Left lung (tissue), 10 donors: Measurements from ENCODE around the gene ZFP62. TPM values are rescaled to one million over a fixed set of nuclear protein-coding genes. Genes with fewer than 3 reads are reported as not detected.
"Not testable (repeated sequence)": the region's sequence is repeated elsewhere in the genome, so short reads cannot be mapped to it uniquely, and the experiment has no call there.

ENCODE experiments used
- ATAC-seq: fragments of 200-7000 bp; cut with Tn5 transposase; one replicate; pipeline ENCODE4 v1.9.1; 2020; ENCODE audit warnings: moderate library complexity
- DNase-seq, 4 donors: peaks; one replicate each; pipeline ENCODE4 v3.0.0-alpha.2; 2013 to 2020
- H3K27ac ChIP-seq, 2 donors: fragments of 200-600 bp; sonication (generic) in 1 of 2; one replicate each; pipeline versions ENCODE4 v1.5.0 to v1.8.0; 2020 to 2021
- H3K27me3 ChIP-seq, 2 donors: fragments of 200-600 bp; sonication (generic) in 1 of 2; one replicate each; pipeline versions ENCODE4 v1.5.0 to v1.8.0; 2020 to 2021
- H3K36me3 ChIP-seq, 2 donors: fragments of 200-600 bp; sonication (generic) in 1 of 2; one replicate each; pipeline versions ENCODE4 v1.5.0 to v1.8.0; 2020 to 2021
- H3K4me1 ChIP-seq, 2 donors: fragments of 200-600 bp; one replicate each; pipeline ENCODE4 v1.8.0; 2021
- H3K4me3 ChIP-seq, 2 donors: fragments of 200-600 bp; sonication (generic) in 1 of 2; one replicate each; pipeline versions ENCODE4 v1.5.0 to v1.8.0; 2020 to 2021; ENCODE audit warnings: mild to moderate bottlenecking in 1 of 2
- H3K9me3 ChIP-seq, 2 donors: fragments of 200-600 bp; sonication (generic) in 1 of 2; one replicate each; pipeline versions ENCODE4 v1.5.0 to v1.8.0; 2020 to 2021
- CTCF ChIP-seq, 2 donors: fragments of 200-600 bp; sonication (generic) in 1 of 2; IDR thresholded peaks; one replicate each; pipeline versions ENCODE4 v1.5.0 to v1.8.0; 2021; ENCODE audit warnings: antibody characterized with exemption in 2 of 2
- intact Hi-C, 2 donors: fragments of 100-400 bp; cut with DNase I; formaldehyde crosslinking; loops; one replicate each; pipeline versions ENCODE4 v1.11.2 to v1.14.2; 2022
- polyA plus RNA-seq, 6 donors: library from polyadenylated mRNA; unstranded; fragments of 120-200 nt; gene quantifications; one replicate each; pipeline ENCODE4 v1.2.1, GENCODE V29; 2013; ENCODE audit not compliant: insufficient read length in 6 of 6
- total RNA-seq, 2 donors: library from RNA; stranded (reverse); fragmentation: NEBNext Ultra II Directional; extraction: Animal tissue kit (Norgen Biotek cat#: 25700); gene quantifications; one replicate each; pipeline ENCODE4 v1.2.1, GENCODE V29; 2021
- donor health status: DM: no; HTN: yes; CAD: no.
- donor health status: DM: no; HTN: no; CAD: no.

ZFP62 gene
- total and polyA plus RNA-seq, 8 donors: 21.4 to 66.1 (median 58.1) TPM

DNA sequence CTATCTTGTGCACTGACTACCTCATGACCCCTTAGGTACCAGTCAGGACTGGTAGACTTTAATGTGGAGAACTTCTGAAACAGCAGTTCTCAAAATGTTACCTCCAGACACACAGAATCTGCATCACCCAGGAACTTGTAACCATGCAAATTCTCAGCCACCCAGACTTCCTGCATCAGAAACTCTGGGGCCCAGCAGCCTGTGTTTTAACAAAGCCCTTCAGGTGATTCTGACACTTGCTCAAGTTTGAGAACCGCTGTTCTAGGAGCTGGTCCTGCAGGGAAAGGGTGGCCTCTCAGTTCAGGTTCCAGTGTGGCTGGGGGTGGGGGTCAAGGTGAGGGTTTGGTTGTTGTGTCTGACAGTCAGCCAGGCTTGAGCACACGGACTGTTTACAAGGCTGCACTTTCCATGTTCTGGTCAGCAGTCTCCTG, 28.4 kb downstream of the ZFP62 start:
- H3K4me1 ChIP-seq: peaks cover 12 to 43% of the 10 kb centered on the region in 2 donors
- no peaks in the 10 kb centered on the region for H3K27me3 ChIP-seq
- H3K9me3 ChIP-seq: no peaks in the 10 kb centered on the region
- ATAC-seq (no peak), DNase-seq (no peak)
- H3K36me3 ChIP-seq: peaks cover 0 to 39% of the 10 kb centered on the region in 2 donors
- intact Hi-C loops: no loop called here
- peak overlapping the region; percentile 61 to 93 for H3K4me3 ChIP-seq
- TF ChIP-seq CTCF (IDR thresholded peaks at IDR 0.05): no peak
- H3K27ac ChIP-seq: no peak overlapping the region

- Histone ChIP-seq H3K36me3 (peaks cover 0 to 29% of the 10 kb centered on the region in 2 donors), H3K4me1 (peaks cover 19 to 52% of the 10 kb centered on the region in 2 donors), H3K9me3 (no peaks in the 10 kb centered on the region), H3K4me3 (peak overlapping the region; percentile 61 to 93), H3K27me3 (no peaks in the 10 kb centered on the region), H3K27ac (peak overlapping the region; percentile 97 to 99)
- TF ChIP-seq CTCF (IDR thresholded peaks at IDR 0.05): peak in 1 of 2 donors; percentile 23
- ATAC-seq: peak; percentile 97
- intact Hi-C loops: no loop called here
- peak; percentile 79 to 99 (median 86) for DNase-seq
Observed at GRCh38 chr5:180831139-180832093, 29.7 kb downstream of the ZFP62 start.

GRCh38 chr5:180830253-180831138, 30.6 kb downstream of the ZFP62 start:
- peak in 3 of 4 donors; percentile 28 to 91 (median 86) for DNase-seq
- peak overlapping the region; percentile 97 to 99 for H3K27ac ChIP-seq
- TF ChIP-seq CTCF (IDR thresholded peaks at IDR 0.05): no peak
- H3K36me3 ChIP-seq: peaks cover 0 to 22% of the 10 kb centered on the region in 2 donors
- peak overlapping the region; percentile 61 to 93 for H3K4me3 ChIP-seq
- peaks cover 19 to 61% of the 10 kb centered on the region in 2 donors for H3K4me1 ChIP-seq
- no peaks in the 10 kb centered on the region for H3K27me3 ChIP-seq
- ATAC-seq: peak; percentile 79
- H3K9me3 ChIP-seq: no peaks in the 10 kb centered on the region
- intact Hi-C loops: no loop called here

- H3K27ac ChIP-seq: peak overlapping the region; percentile 97 to 99
- no peaks in the 10 kb centered on the region for H3K27me3 ChIP-seq
- no peak for ATAC-seq
- H3K4me1 ChIP-seq: peaks cover 19 to 69% of the 10 kb centered on the region in 2 donors
- TF ChIP-seq CTCF (IDR thresholded peaks at IDR 0.05): no peak
- DNase-seq: no peak
- H3K9me3 ChIP-seq: no peaks in the 10 kb centered on the region
- intact Hi-C loops: no loop called here
- peak overlapping the region; percentile 61 to 93 for H3K4me3 ChIP-seq
- peaks cover 0 to 16% of the 10 kb centered on the region in 2 donors for H3K36me3 ChIP-seq
Observed at GRCh38 chr5:180829726-180830125, 31.4 kb downstream of the ZFP62 start.

- H3K27ac ChIP-seq: peak overlapping the region; percentile 97 to 99
- DNase-seq, ATAC-seq, H3K27me3 ChIP-seq, H3K36me3 ChIP-seq, H3K9me3 ChIP-seq, intact Hi-C loops: not testable (repeated sequence)
- H3K4me1 ChIP-seq: peaks cover 19 to 68% of the 10 kb centered on the region in 2 donors
- peak overlapping the region in 1 of 2 donors; percentile 93 for H3K4me3 ChIP-seq
Observed at GRCh38 chr5:180828756-180829531, 32.1 kb downstream of the ZFP62 start.

- H3K4me3 ChIP-seq, intact Hi-C loops, ATAC-seq, DNase-seq, H3K27me3 ChIP-seq, H3K36me3 ChIP-seq, H3K9me3 ChIP-seq: not testable (repeated sequence)
- peak overlapping the region in 1 of 2 donors; percentile 53 for H3K27ac ChIP-seq
- H3K4me1 ChIP-seq: peaks cover 16 to 53% of the 10 kb centered on the region in 2 donors
Observed at GRCh38 chr5:180827374-180827773, 33.7 kb downstream of the ZFP62 start.
